Heart right ventricle (tissue), 16 donors: ENCODE data around the gene SPIRE2. TPM values are rescaled to one million over a fixed set of nuclear protein-coding genes. Genes with fewer than 3 reads are reported as not detected.

Experiments
- ATAC-seq, 8 donors: fragments of 200-7000 bp; cut with Tn5 transposase; one replicate each; pipeline ENCODE4 v1.9.1; 2020; ENCODE audit warnings: mild to moderate bottlenecking in 8 of 8, moderate library complexity in 8 of 8, moderate number of reproducible peaks in 1 of 8
- DNase-seq, 2 donors: peaks; one replicate each; pipeline ENCODE4 v3.0.0-alpha.2; 2020
- H3K27ac ChIP-seq, 10 donors: fragments of 200-600 bp; sonication (generic) in 2 of 10; one replicate each; pipeline versions ENCODE4 v1.5.0 to v1.8.0; 2020 to 2022; ENCODE audit warnings: mild to moderate bottlenecking in 3 of 10
- H3K27me3 ChIP-seq, 7 donors: fragments of 200-600 bp; one replicate each; pipeline ENCODE4 v1.8.0; 2021 to 2022; ENCODE audit warnings: mild to moderate bottlenecking in 2 of 7
- H3K36me3 ChIP-seq, 9 donors: fragments of 200-600 bp; sonication (generic) in 1 of 9; one replicate each; pipeline versions ENCODE4 v1.5.0 to v1.8.0; 2020 to 2022; ENCODE audit warnings: mild to moderate bottlenecking in 2 of 9
- H3K4me1 ChIP-seq, 9 donors: fragments of 200-600 bp; sonication (generic) in 1 of 9; one replicate each; pipeline versions ENCODE4 v1.5.0 to v1.8.0; 2020 to 2022; ENCODE audit warnings: mild to moderate bottlenecking in 4 of 9
- H3K4me3 ChIP-seq, 10 donors: fragments of 200-600 bp; sonication (generic) in 2 of 10; one replicate each; pipeline versions ENCODE4 v1.5.0 to v1.8.0; 2020 to 2022; ENCODE audit warnings: mild to moderate bottlenecking in 7 of 10, moderate library complexity in 2 of 10
- H3K9me3 ChIP-seq, 11 donors: fragments of 200-600 bp in 10 of 11; sonication (generic) in 2 of 11; one replicate each; pipeline versions ENCODE4 v1.5.0 to v1.8.0; 2013 to 2022; ENCODE audit warnings: mild to moderate bottlenecking in 2 of 11, control low read depth in 1 of 11, moderate library complexity in 1 of 11
- WGBS, 2 donors: extraction: QIAGEN DNeasy Blood & Tissue Kit; methylation state at CpG; one replicate each; pipeline ENCODE4 v1.1.7; 2013; ENCODE audit warnings: inconsistent platforms in 1 of 2; 5-methylcytosine and 5-hydroxymethylcytosine counted together
- intact Hi-C, 10 donors: fragments of 100-400 bp; cut with DNase I; formaldehyde crosslinking; loops; one replicate each; pipeline versions ENCODE4 v1.11.1 to v1.14.2; 2022
- polyA plus RNA-seq, 2 donors: library from polyadenylated mRNA; stranded (reverse); fragments of 200-250 nt; gene quantifications; one replicate each; pipeline ENCODE4 v1.2.3, GENCODE V29; 2013
- total RNA-seq, 10 donors: library from RNA; stranded (reverse); fragmentation: NEBNext Ultra II Directional in 3 of 10; extraction: Animal tissue kit (Norgen Biotek cat#: 25700) in 3 of 10; gene quantifications; one replicate each; pipeline versions ENCODE4 v1.2.1 to v1.2.4, GENCODE V29; 2021 to 2023
- TF ChIP-seq, protein P1 (sequence below), 9 donors: fragments of 200-600 bp; sonication (generic) in 2 of 9; IDR thresholded peaks; one replicate each; pipeline versions ENCODE4 v1.5.0 to v1.8.0; 2021 to 2022; ENCODE audit warnings: antibody characterized with exemption in 9 of 9, mild to moderate bottlenecking in 5 of 9, moderate library complexity in 1 of 9
- donor health status: Arrhythmogenic right ventricular cardiomyopathy.
- donor health status: ischemic (EF 13 %, LVEDD 7.1; RV severe dilation, severe dysfunction).
- donor health status: healthy with polysubstance abuse.
- donor health status: DM: no; HTN: yes; CAD: no.
- donor health status: DM: no; HTN: no; CAD: no.
- donor health status: ischemic (EF 25% LVEDD 6.9; RV normal size, moderate dysfunction).
- donor health status: ischemic (EF 25% LVEDD 5.7; RV mildly dilated, moderate dysfunction).
- donor health status: healthy.
- donor health status: DM: yes; HTN: yes; CAD: no.
- donor health status: Ischemic cardiomyopathy.
- donor health status: ischemic (EF 35%, LVEDD 5.7; RV mildly dilated, moderate dysfunction).
- donor health status: nonischemic (EF 11% LVEDD 7.7; RV severe dilation, severe dysfunction).
- donor health status: DM: yes; HTN: yes; CAD: no.
- donor health status: PGD.
- donor health status: ischemic (EF 29% LVEDD 5.4; RV normal size, mild dysfunction).
- donor health status: nonischemic (EF 23%, LVEDD 6.1; RV moderate dilation, normal function).

The SPIRE2 gene
- total and polyA plus RNA-seq, 12 donors, result 0.46 to 1.9 (median 1.2) TPM

GRCh38 chr16:89845417-89845816 lies 17.1 kb downstream of the SPIRE2 start:
- Histone ChIP-seq H3K9me3 (no peaks in the 10 kb centered on the region), H3K4me3 (no peak overlapping the region), H3K4me1 (peaks cover 0 to 29% (median 9%) of the 10 kb centered on the region in 9 donors), H3K36me3 (no peaks in the 10 kb centered on the region), H3K27ac (no peak overlapping the region), H3K27me3 (peaks cover 0 to 6% (median 0%) of the 10 kb centered on the region in 7 donors)
- DNase-seq, result no peak
- 46 to 66% methylated on average over 13 of the region's 13 CpGs for WGBS, 2 donors
- intact Hi-C loops, result no loop called here
- no peak for ATAC-seq
- TF ChIP-seq, protein P1, sequence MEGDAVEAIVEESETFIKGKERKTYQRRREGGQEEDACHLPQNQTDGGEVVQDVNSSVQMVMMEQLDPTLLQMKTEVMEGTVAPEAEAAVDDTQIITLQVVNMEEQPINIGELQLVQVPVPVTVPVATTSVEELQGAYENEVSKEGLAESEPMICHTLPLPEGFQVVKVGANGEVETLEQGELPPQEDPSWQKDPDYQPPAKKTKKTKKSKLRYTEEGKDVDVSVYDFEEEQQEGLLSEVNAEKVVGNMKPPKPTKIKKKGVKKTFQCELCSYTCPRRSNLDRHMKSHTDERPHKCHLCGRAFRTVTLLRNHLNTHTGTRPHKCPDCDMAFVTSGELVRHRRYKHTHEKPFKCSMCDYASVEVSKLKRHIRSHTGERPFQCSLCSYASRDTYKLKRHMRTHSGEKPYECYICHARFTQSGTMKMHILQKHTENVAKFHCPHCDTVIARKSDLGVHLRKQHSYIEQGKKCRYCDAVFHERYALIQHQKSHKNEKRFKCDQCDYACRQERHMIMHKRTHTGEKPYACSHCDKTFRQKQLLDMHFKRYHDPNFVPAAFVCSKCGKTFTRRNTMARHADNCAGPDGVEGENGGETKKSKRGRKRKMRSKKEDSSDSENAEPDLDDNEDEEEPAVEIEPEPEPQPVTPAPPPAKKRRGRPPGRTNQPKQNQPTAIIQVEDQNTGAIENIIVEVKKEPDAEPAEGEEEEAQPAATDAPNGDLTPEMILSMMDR (IDR thresholded peaks at IDR 0.05), result no peak

DNA sequence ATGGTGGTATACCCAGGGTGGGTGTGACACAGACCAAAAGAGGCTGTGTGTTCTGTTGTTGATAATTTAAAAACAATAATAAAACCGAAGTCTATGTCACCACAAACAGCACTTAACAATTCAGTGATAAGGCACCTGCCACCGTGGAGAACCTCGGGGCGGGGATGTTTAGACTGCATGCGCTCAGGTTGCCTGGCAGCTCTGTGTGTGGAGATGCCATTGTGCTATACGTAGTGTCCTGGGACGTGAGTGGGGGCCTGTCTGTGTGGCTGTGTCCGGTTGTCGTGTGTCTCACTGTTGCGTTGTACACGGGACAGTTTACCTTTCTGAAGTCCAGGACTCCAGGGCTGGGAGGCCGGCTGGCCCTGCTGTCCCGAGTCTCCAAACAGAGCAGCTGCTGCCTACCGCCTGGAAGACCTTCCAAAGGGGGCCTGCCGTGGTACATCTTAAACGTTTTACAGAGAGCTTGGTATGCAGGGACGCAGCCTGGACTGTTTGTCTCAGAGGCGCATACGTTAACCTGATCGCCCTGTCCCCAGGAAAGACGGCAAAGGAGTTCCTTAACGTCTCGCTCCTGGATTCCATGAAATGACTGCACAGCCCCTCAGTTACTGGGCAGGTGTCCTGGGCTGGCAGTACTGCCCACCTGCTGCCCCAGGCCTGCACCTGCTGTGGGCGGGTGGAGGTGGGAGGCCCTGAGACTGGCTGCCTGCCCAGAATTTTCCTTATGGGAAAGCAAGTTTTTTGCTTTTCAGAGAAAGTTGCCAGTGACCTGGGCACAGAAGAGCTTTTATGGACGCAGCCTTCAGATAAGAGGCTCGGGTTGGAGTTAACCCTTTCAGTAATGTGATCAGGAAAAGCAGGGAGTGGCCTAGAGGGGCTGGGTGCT lies 19.0 kb downstream of the SPIRE2 start:
- H3K27me3 ChIP-seq, result peaks cover 0 to 6% (median 0%) of the 10 kb centered on the region in 7 donors
- TF ChIP-seq, protein P1 (IDR thresholded peaks at IDR 0.05), result no peak
- peaks cover 0 to 27% (median 9%) of the 10 kb centered on the region in 9 donors for H3K4me1 ChIP-seq
- no peak overlapping the region for H3K4me3 ChIP-seq
- WGBS, 2 donors, result 62% methylated on average over 26 of the region's 26 CpGs
- H3K36me3 ChIP-seq, result no peaks in the 10 kb centered on the region
- DNase-seq (no peak), ATAC-seq (no peak)
- H3K9me3 ChIP-seq, result no peaks in the 10 kb centered on the region
- H3K27ac ChIP-seq, result no peak overlapping the region
- intact Hi-C loops, result no loop called here

- intact Hi-C loops, result no loop called here
- H3K36me3 ChIP-seq, result no peaks in the 10 kb centered on the region
- WGBS, 2 donors, result 49 to 53% methylated on average over 14 of the region's 14 CpGs
- peaks cover 0 to 6% (median 0%) of the 10 kb centered on the region in 7 donors for H3K27me3 ChIP-seq
- TF ChIP-seq, protein P1 (IDR thresholded peaks at IDR 0.05), result no peak
- H3K9me3 ChIP-seq, result no peaks in the 10 kb centered on the region
- no peak overlapping the region for H3K4me3 ChIP-seq
- DNase-seq, result no peak
- no peak overlapping the region for H3K27ac ChIP-seq
- H3K4me1 ChIP-seq, result peaks cover 0 to 21% (median 9%) of the 10 kb centered on the region in 9 donors
- ATAC-seq, result peak in 7 of 8 donors; percentile 18 to 75 (median 64)
Observed at GRCh38 chr16:89847940-89848297, 19.6 kb downstream of the SPIRE2 start.

GRCh38 chr16:89848974-89849373 lies 20.7 kb downstream of the SPIRE2 start:
- TF ChIP-seq, protein P1 (IDR thresholded peaks at IDR 0.05), result no peak
- no peak for DNase-seq
- Histone ChIP-seq H3K9me3 (no peaks in the 10 kb centered on the region), H3K36me3 (no peaks in the 10 kb centered on the region), H3K27ac (no peak overlapping the region), H3K4me1 (peaks cover 0 to 16% (median 6%) of the 10 kb centered on the region in 9 donors), H3K27me3 (peaks cover 0 to 6% (median 0%) of the 10 kb centered on the region in 7 donors), H3K4me3 (no peak overlapping the region)
- intact Hi-C loops, result no loop called here
- ATAC-seq, result no peak
- 92 to 96% methylated on average over 11 of the region's 11 CpGs for WGBS, 2 donors
